ENCODE results near the gene GAL3ST2.

GRCh38 chr2:241739651-241740050, 37.0 kb upstream of the GAL3ST2 start:
- TF ChIP-seq CTCF (IDR thresholded peaks at IDR 0.05), result no peak
- no peak for TF ChIP-seq POLR2A (IDR thresholded peaks at IDR 0.05)

Data from uterus (tissue), 2 donors.